ENCODE measurements around the gene PLEKHA7.

The PLEKHA7 gene

GRCh38 chr11:16936643-16937042, 77.6 kb downstream of the PLEKHA7 start:
- in situ Hi-C loops (cut with MboI; ENCODE audit: low sequenced_read_pairs) = no loop called here

GRCh38 chr11:16935518-16936302, 78.5 kb downstream of the PLEKHA7 start:
- in situ Hi-C loops (cut with MboI; ENCODE audit: low sequenced_read_pairs) = no loop called here
- H3K4me1 ChIP-seq = peaks cover 18% of the 10 kb centered on the region
- no peak overlapping the region for H3K4me3 ChIP-seq
- no peaks in the 10 kb centered on the region for H3K36me3 ChIP-seq (replicated peaks)
- no peaks in the 10 kb centered on the region for H3K27me3 ChIP-seq (ENCODE audit: low read depth)
- peak; percentile 70 to 72 for DNase-seq (ENCODE audit: low spot score in 2 of 2)
- H3K9me3 ChIP-seq = no peaks in the 10 kb centered on the region

More at GRCh38 chr11:16936643-16937042, 77.6 kb downstream of the PLEKHA7 start:
- Histone ChIP-seq H3K4me1 (peaks cover 18% of the 10 kb centered on the region), H3K36me3 (replicated peaks) (no peaks in the 10 kb centered on the region), H3K4me3 (no peak overlapping the region), H3K27me3 (ENCODE audit: low read depth) (no peaks in the 10 kb centered on the region), H3K9me3 (no peaks in the 10 kb centered on the region)
- no peak for DNase-seq (ENCODE audit: low spot score in 2 of 2)

- Histone ChIP-seq H3K36me3 (replicated peaks) (no peaks in the 10 kb centered on the region), H3K27me3 (ENCODE audit: low read depth) (no peaks in the 10 kb centered on the region), H3K9me3 (no peaks in the 10 kb centered on the region), H3K4me3 (no peak overlapping the region), H3K4me1 (peaks cover 18% of the 10 kb centered on the region)
- in situ Hi-C loops (cut with MboI; ENCODE audit: low sequenced_read_pairs) = no loop called here
- no peak for DNase-seq (ENCODE audit: low spot score in 2 of 2)
Measured at GRCh38 chr11:16933756-16934603, 80.2 kb downstream of the PLEKHA7 start.

GRCh38 chr11:16933291-16933690, 80.9 kb downstream of the PLEKHA7 start:
- no peak overlapping the region for H3K4me3 ChIP-seq
- in situ Hi-C loops (cut with MboI; ENCODE audit: low sequenced_read_pairs) = no loop called here
- H3K27me3 ChIP-seq (ENCODE audit: low read depth) = no peaks in the 10 kb centered on the region
- H3K4me1 ChIP-seq = peaks cover 18% of the 10 kb centered on the region
- no peaks in the 10 kb centered on the region for H3K9me3 ChIP-seq
- no peaks in the 10 kb centered on the region for H3K36me3 ChIP-seq (replicated peaks)
- no peak for DNase-seq (ENCODE audit: low spot score in 2 of 2)

- no peaks in the 10 kb centered on the region for H3K9me3 ChIP-seq
- no peaks in the 10 kb centered on the region for H3K27me3 ChIP-seq (ENCODE audit: low read depth)
- H3K36me3 ChIP-seq (replicated peaks) = no peaks in the 10 kb centered on the region
- DNase-seq (ENCODE audit: low spot score in 2 of 2) = no peak
- no peak overlapping the region for H3K4me3 ChIP-seq
- H3K4me1 ChIP-seq = peaks cover 8% of the 10 kb centered on the region
- in situ Hi-C loops (cut with MboI; ENCODE audit: low sequenced_read_pairs) = no loop called here
Measured at GRCh38 chr11:16928044-16928443, 86.2 kb downstream of the PLEKHA7 start.

GRCh38 chr11:16926883-16927626, 87.2 kb downstream of the PLEKHA7 start:
- in situ Hi-C loops (cut with MboI; ENCODE audit: low sequenced_read_pairs) = no loop called here
- peaks cover 3% of the 10 kb centered on the region for H3K4me1 ChIP-seq
- no peaks in the 10 kb centered on the region for H3K36me3 ChIP-seq (replicated peaks)
- H3K9me3 ChIP-seq = no peaks in the 10 kb centered on the region
- DNase-seq (ENCODE audit: low spot score in 2 of 2) = no peak
- H3K4me3 ChIP-seq = no peak overlapping the region
- no peaks in the 10 kb centered on the region for H3K27me3 ChIP-seq (ENCODE audit: low read depth)

GRCh38 chr11:16925561-16926065, 88.6 kb downstream of the PLEKHA7 start:
- in situ Hi-C loops (cut with MboI; ENCODE audit: low sequenced_read_pairs) = no loop called here
- Histone ChIP-seq H3K36me3 (replicated peaks) (no peaks in the 10 kb centered on the region), H3K4me3 (no peak overlapping the region), H3K4me1 (peaks cover 3% of the 10 kb centered on the region), H3K27me3 (ENCODE audit: low read depth) (no peaks in the 10 kb centered on the region), H3K9me3 (no peaks in the 10 kb centered on the region)
- no peak for DNase-seq (ENCODE audit: low spot score in 2 of 2)

- Histone ChIP-seq H3K9me3 (no peaks in the 10 kb centered on the region), H3K4me1 (peaks cover 3% of the 10 kb centered on the region), H3K4me3 (no peak overlapping the region), H3K27me3 (ENCODE audit: low read depth) (no peaks in the 10 kb centered on the region), H3K36me3 (replicated peaks) (no peaks in the 10 kb centered on the region)
- DNase-seq (ENCODE audit: low spot score in 2 of 2) = peak in 1 of 2 experiments; percentile 33
- in situ Hi-C loops (cut with MboI; ENCODE audit: low sequenced_read_pairs) = no loop called here
Measured at GRCh38 chr11:16924826-16925560, 89.2 kb downstream of the PLEKHA7 start.

- no peaks in the 10 kb centered on the region for H3K9me3 ChIP-seq
- no peak overlapping the region for H3K4me3 ChIP-seq
- H3K4me1 ChIP-seq = peaks cover 3% of the 10 kb centered on the region
- H3K27me3 ChIP-seq (ENCODE audit: low read depth) = no peaks in the 10 kb centered on the region
- H3K36me3 ChIP-seq (replicated peaks) = no peaks in the 10 kb centered on the region
- in situ Hi-C loops (cut with MboI; ENCODE audit: low sequenced_read_pairs) = no loop called here
- no peak for DNase-seq (ENCODE audit: low spot score in 2 of 2)
Measured at GRCh38 chr11:16924462-16924825, 89.8 kb downstream of the PLEKHA7 start.

GRCh38 chr11:16923987-16924386, 90.2 kb downstream of the PLEKHA7 start:
- Histone ChIP-seq H3K4me1 (peaks cover 3% of the 10 kb centered on the region), H3K27me3 (ENCODE audit: low read depth) (no peaks in the 10 kb centered on the region), H3K36me3 (replicated peaks) (no peaks in the 10 kb centered on the region), H3K9me3 (no peaks in the 10 kb centered on the region), H3K4me3 (no peak overlapping the region)
- DNase-seq (ENCODE audit: low spot score in 2 of 2) = no peak
- in situ Hi-C loops (cut with MboI; ENCODE audit: low sequenced_read_pairs) = no loop called here

GRCh38 chr11:16921668-16922067, 92.5 kb downstream of the PLEKHA7 start:
- no peaks in the 10 kb centered on the region for H3K36me3 ChIP-seq (replicated peaks)
- H3K4me1 ChIP-seq = peaks cover 4% of the 10 kb centered on the region; the same call in 1 of the 2 replicates
- H3K9me3 ChIP-seq = no peaks in the 10 kb centered on the region
- no peak overlapping the region for H3K4me3 ChIP-seq
- in situ Hi-C loops (cut with MboI; ENCODE audit: low sequenced_read_pairs) = no loop called here
- no peaks in the 10 kb centered on the region for H3K27me3 ChIP-seq (ENCODE audit: low read depth)
- no peak for DNase-seq (ENCODE audit: low spot score in 2 of 2)

- Histone ChIP-seq H3K9me3 (no peaks in the 10 kb centered on the region), H3K27me3 (ENCODE audit: low read depth) (no peaks in the 10 kb centered on the region), H3K4me1 (peaks cover 6% of the 10 kb centered on the region; the same call in 1 of the 2 replicates), H3K4me3 (no peak overlapping the region), H3K36me3 (replicated peaks) (no peaks in the 10 kb centered on the region)
- DNase-seq (ENCODE audit: low spot score in 2 of 2) = no peak
- in situ Hi-C loops (cut with MboI; ENCODE audit: low sequenced_read_pairs) = no loop called here
Measured at GRCh38 chr11:16921019-16921418, 93.2 kb downstream of the PLEKHA7 start.

- Histone ChIP-seq H3K36me3 (replicated peaks) (no peaks in the 10 kb centered on the region), H3K4me3 (no peak overlapping the region), H3K4me1 (peaks cover 6% of the 10 kb centered on the region; the same call in 1 of the 2 replicates), H3K27me3 (ENCODE audit: low read depth) (no peaks in the 10 kb centered on the region), H3K9me3 (no peaks in the 10 kb centered on the region)
- DNase-seq (ENCODE audit: low spot score in 2 of 2) = no peak
- in situ Hi-C loops (cut with MboI; ENCODE audit: low sequenced_read_pairs) = no loop called here
Measured at GRCh38 chr11:16920559-16920958, 93.7 kb downstream of the PLEKHA7 start.
